Activated CD8-positive, alpha-beta memory T cell treated with anti-CD3 and anti-CD28 coated beads, Interleukin-2, amount 10 ng/mL, durations not matched to agents 7 days and 5 days (primary cell): ENCODE results near the gene MVB12A. TPM values are rescaled to one million over a fixed set of nuclear protein-coding genes. Genes with fewer than 3 reads are reported as not detected.

Experiments used
- ATAC-seq: fragments of 150-1000 bp; cut with Tn5 transposase; one replicate; pipeline ENCODE4 v1.10.0; 2021; ENCODE audit warnings: moderate library complexity
- CTCF ChIA-PET: fragments of 350-600 bp; sonication (Branson Sonifier 250); formaldehyde crosslinking; loops from one replicate; lab custom pipeline; 2021; ENCODE audit warnings: antibody characterized with exemption; lab: Charles Lee
- DNase-seq: peaks from one replicate; pipeline ENCODE4 v3.0.0-alpha.2; 2020
- H3K27ac Mint-ChIP-seq: one replicate; pipeline ENCODE4 v1.8.0; 2021; ENCODE audit warnings: mild to moderate bottlenecking, mixed read lengths
- H3K27me3 Mint-ChIP-seq: one replicate; pipeline ENCODE4 v1.8.0; 2021; ENCODE audit warnings: mixed read lengths
- H3K36me3 Mint-ChIP-seq: one replicate; pipeline ENCODE4 v1.8.0; 2021; ENCODE audit warnings: mild to moderate bottlenecking, mixed read lengths
- H3K4me1 Mint-ChIP-seq: one replicate; pipeline ENCODE4 v1.8.0; 2021; ENCODE audit warnings: mixed read lengths
- H3K4me3 Mint-ChIP-seq: one replicate; pipeline ENCODE4 v1.8.0; 2021; ENCODE audit warnings: mild to moderate bottlenecking, moderate library complexity, mixed read lengths
- H3K9me3 Mint-ChIP-seq: one replicate; pipeline ENCODE4 v1.8.0; 2022; ENCODE audit warnings: low read depth, mixed read lengths
- total RNA-seq, 2 experiments: library from RNA; stranded (reverse); gene quantifications; one replicate each; pipeline ENCODE4 v1.2.3, GENCODE V29; 2021

MVB12A gene
- total RNA-seq, result 10 to 100 TPM; 40.4 to 51.1 TPM

GRCh38 chr19:17419621-17420474, at the start of gene MVB12A:
Gene MVB12A, plus strand, starts transcription at chr19:17420047. Its CDS starts 89 bp downstream, at chr19:17420136.
- DNase-seq (peak; percentile 97), ATAC-seq (peak; percentile 95)
- Mint-ChIP-seq H3K27ac (peak within 1 kb of the TSS; percentile 93), H3K36me3 (peaks cover 17% of the 10 kb centered on the region), H3K27me3 (no peaks in the 10 kb centered on the region), H3K4me1 (peaks cover 21% of the 10 kb centered on the region), H3K9me3 (no peaks in the 10 kb centered on the region), H3K4me3 (peak within 1 kb of the TSS; percentile 87)
- CTCF ChIA-PET, result interaction anchor here (0.6 to 2.6 kb wide), 14 partner anchors 9 to 297 kb away, joined by 3 to 11 read pairs (median 4); partner anchors contain the start of genes BST2, MRPL34 and PGLS

- DNase-seq (no peak), ATAC-seq (no peak)
- Mint-ChIP-seq H3K27ac (no peak within 1 kb of the TSS), H3K4me1 (peaks cover 2% of the 10 kb centered on the region), H3K4me3 (no peak within 1 kb of the TSS), H3K9me3 (no peaks in the 10 kb centered on the region), H3K36me3 (peaks cover 5% of the 10 kb centered on the region), H3K27me3 (peaks cover 8% of the 10 kb centered on the region)
- CTCF ChIA-PET, result interaction anchor here (1.6 to 2.7 kb wide), 2 partner anchors 9 to 14 kb away, joined by 4 to 12 read pairs; no protein-coding TSS in a partner anchor
Measured at GRCh38 chr19:17376935-17377600, 42.8 kb upstream of the MVB12A start, which contains the start of gene PLVAP. Gene PLVAP, minus strand, starts transcription at chr19:17377342. Its CDS starts 54 bp downstream, at chr19:17377288.

GRCh38 chr19:17378271-17378670, 41.6 kb upstream of the MVB12A start:
- CTCF ChIA-PET, result interaction anchor here (2.7 kb wide), 1 partner anchor 8 kb away, joined by 12 read pairs; no protein-coding TSS in a partner anchor
- Mint-ChIP-seq H3K4me3 (no peak overlapping the region), H3K27me3 (peaks cover 8% of the 10 kb centered on the region), H3K27ac (no peak overlapping the region), H3K4me1 (peaks cover 8% of the 10 kb centered on the region), H3K36me3 (peaks cover 5% of the 10 kb centered on the region), H3K9me3 (no peaks in the 10 kb centered on the region)
- ATAC-seq (no peak), DNase-seq (no peak)

- H3K27me3 Mint-ChIP-seq, result peaks cover 8% of the 10 kb centered on the region
- ATAC-seq (no peak), DNase-seq (no peak)
- H3K27ac Mint-ChIP-seq, result no peak overlapping the region
- H3K36me3 Mint-ChIP-seq, result peaks cover 5% of the 10 kb centered on the region
- H3K9me3 Mint-ChIP-seq, result no peaks in the 10 kb centered on the region
- peaks cover 8% of the 10 kb centered on the region for H3K4me1 Mint-ChIP-seq
- CTCF ChIA-PET, result no interaction called here
- no peak overlapping the region for H3K4me3 Mint-ChIP-seq
Measured at GRCh38 chr19:17379221-17379631, 40.6 kb upstream of the MVB12A start.

GRCh38 chr19:17380426-17381138, 39.3 kb upstream of the MVB12A start:
- H3K9me3 Mint-ChIP-seq, result no peaks in the 10 kb centered on the region
- no peak for ATAC-seq
- CTCF ChIA-PET, result interaction anchor here (0.7 to 1.4 kb wide), 2 partner anchors 8 to 1433 kb away, joined by 3 to 5 read pairs; no protein-coding TSS in a partner anchor

GRCh38 chr19:17385878-17386611, 33.8 kb upstream of the MVB12A start:
- Mint-ChIP-seq H3K9me3 (no peaks in the 10 kb centered on the region), H3K27ac (no peak overlapping the region), H3K36me3 (peaks cover 1% of the 10 kb centered on the region), H3K27me3 (peaks cover 26% of the 10 kb centered on the region), H3K4me3 (no peak overlapping the region), H3K4me1 (peaks cover 11% of the 10 kb centered on the region)
- ATAC-seq (peak; percentile 59), DNase-seq (peak; percentile 72)
- CTCF ChIA-PET, result interaction anchor here (0.6 to 10.4 kb wide), 37 partner anchors 9 to 979 kb away, joined by 3 to 92 read pairs (median 5); partner anchors contain the start of genes ANO8, BABAM1, BST2 and DDA1

More at GRCh38 chr19:17380426-17381138, 39.3 kb upstream of the MVB12A start:
- peaks cover 8% of the 10 kb centered on the region for H3K4me1 Mint-ChIP-seq
- H3K4me3 Mint-ChIP-seq, result no peak overlapping the region
- DNase-seq, result no peak
- peaks cover 8% of the 10 kb centered on the region for H3K27me3 Mint-ChIP-seq
- H3K27ac Mint-ChIP-seq, result no peak overlapping the region
- peaks cover 5% of the 10 kb centered on the region for H3K36me3 Mint-ChIP-seq

- ATAC-seq, result no peak
Measured at GRCh38 chr19:17389288-17389687, 30.6 kb upstream of the MVB12A start.

GRCh38 chr19:17389957-17390664, 29.7 kb upstream of the MVB12A start:
- ATAC-seq (no peak), DNase-seq (no peak)
- CTCF ChIA-PET, result interaction anchor here (0.6 to 10.4 kb wide), 15 partner anchors 8 to 716 kb away, joined by 3 to 92 read pairs (median 5); partner anchors contain the start of genes BST2, DDA1, MRPL34 and MVB12A
- Mint-ChIP-seq H3K4me3 (peak overlapping the region; percentile 77), H3K36me3 (no peaks in the 10 kb centered on the region), H3K27ac (no peak overlapping the region), H3K9me3 (no peaks in the 10 kb centered on the region), H3K27me3 (peaks cover 33% of the 10 kb centered on the region), H3K4me1 (peaks cover 23% of the 10 kb centered on the region)

More at GRCh38 chr19:17389288-17389687, 30.6 kb upstream of the MVB12A start:
- Mint-ChIP-seq H3K4me1 (peaks cover 19% of the 10 kb centered on the region), H3K4me3 (no peak overlapping the region), H3K9me3 (no peaks in the 10 kb centered on the region), H3K36me3 (no peaks in the 10 kb centered on the region), H3K27ac (no peak overlapping the region), H3K27me3 (peaks cover 33% of the 10 kb centered on the region)
- CTCF ChIA-PET, result interaction anchor here (0.6 to 10.4 kb wide), 17 partner anchors 9 to 715 kb away, joined by 3 to 92 read pairs (median 5); partner anchors contain the start of genes BABAM1, BST2, DDA1 and MRPL34
- DNase-seq, result no peak

- Mint-ChIP-seq H3K27ac (no peak overlapping the region), H3K9me3 (no peaks in the 10 kb centered on the region), H3K4me3 (peak overlapping the region; percentile 77), H3K36me3 (no peaks in the 10 kb centered on the region), H3K4me1 (peaks cover 27% of the 10 kb centered on the region), H3K27me3 (peaks cover 33% of the 10 kb centered on the region)
- CTCF ChIA-PET, result interaction anchor here (0.5 to 10.4 kb wide), 11 partner anchors 8 to 434 kb away, joined by 3 to 92 read pairs (median 5); partner anchors contain the start of genes DDA1 and PLVAP
- peak; percentile 99 for ATAC-seq
- peak; percentile 90 for DNase-seq
Measured at GRCh38 chr19:17390665-17391370, 29.0 kb upstream of the MVB12A start.

- H3K36me3 Mint-ChIP-seq, result no peaks in the 10 kb centered on the region
- peaks cover 33% of the 10 kb centered on the region for H3K27me3 Mint-ChIP-seq
- ATAC-seq (no peak), DNase-seq (no peak)
- no peak overlapping the region for H3K27ac Mint-ChIP-seq
- peaks cover 27% of the 10 kb centered on the region for H3K4me1 Mint-ChIP-seq
- H3K9me3 Mint-ChIP-seq, result no peaks in the 10 kb centered on the region
- H3K4me3 Mint-ChIP-seq, result peak overlapping the region; percentile 50
- CTCF ChIA-PET, result interaction anchor here (0.5 to 10.4 kb wide), 9 partner anchors 12 to 433 kb away, joined by 3 to 92 read pairs (median 4); partner anchors contain the start of genes DDA1 and PLVAP
Measured at GRCh38 chr19:17391371-17392151, 28.3 kb upstream of the MVB12A start.
